ENCODE results near the gene GRPEL2. TPM values are rescaled to one million over a fixed set of nuclear protein-coding genes. Genes with fewer than 3 reads are reported as not detected.

Gene GRPEL2
- total RNA-seq, 1 experiment from 2014 or later, result 47.3 TPM

- Histone ChIP-seq H2BK5ac (ENCODE audit: insufficient read length, low read length) (no peak overlapping the region), H3K23me2 (ENCODE audit: insufficient read length, low read depth, low read length, poor library complexity, severe bottlenecking) (peaks cover 4% of the 10 kb centered on the region), H3K27ac (ENCODE audit: insufficient read length, low read depth, low read length) (no peak overlapping the region), H3K18ac (ENCODE audit: insufficient read length, low read depth, low read length) (no peak overlapping the region), H3K23ac (ENCODE audit: insufficient read length, low read depth, low read length) (no peak overlapping the region), H3K4me1 (ENCODE audit: insufficient read depth, low read length) (no peaks in the 10 kb centered on the region; the same call in 1 of the 2 replicates), H3K79me1 (ENCODE audit: insufficient read depth, low read depth, low read length, poor library complexity, severe bottlenecking) (no peaks in the 10 kb centered on the region), H4K5ac (ENCODE audit: insufficient read length, low read depth, low read length) (no peak overlapping the region), H2BK12ac (ENCODE audit: insufficient read length, low read depth, low read length) (no peak overlapping the region), H3K27me3 (ENCODE audit: insufficient read depth, low read length) (no peaks in the 10 kb centered on the region), H2BK15ac (ENCODE audit: low read depth, low read length) (no peak overlapping the region), H3K79me2 (ENCODE audit: insufficient read depth, low read length) (no peaks in the 10 kb centered on the region), H3K4ac (ENCODE audit: low read depth, low read length) (no peak overlapping the region), H2BK20ac (ENCODE audit: low read depth, low read length, poor library complexity, severe bottlenecking) (no peak overlapping the region), H3K9me3 (ENCODE audit: control insufficient read depth, low read depth, low read length) (no peaks in the 10 kb centered on the region), H4K91ac (ENCODE audit: insufficient read length, low read depth, low read length) (no peak overlapping the region), H3K14ac (ENCODE audit: insufficient read depth, low read length) (no peak overlapping the region), H2AFZ (ENCODE audit: low read length) (no peak overlapping the region), H3K56ac (ENCODE audit: insufficient read length, low read depth, low read length) (no peak overlapping the region), H3T11ph (ENCODE audit: low read length) (no peak overlapping the region), H3K4me2 (ENCODE audit: insufficient read depth, insufficient read length, low read length) (no peak overlapping the region), H2BK120ac (ENCODE audit: low read depth, low read length, poor library complexity, severe bottlenecking) (no peak overlapping the region), H2AK5ac (ENCODE audit: insufficient read length, low read length) (no peak overlapping the region), H4K20me1 (ENCODE audit: control insufficient read depth, insufficient read depth, insufficient read length) (no peaks in the 10 kb centered on the region), H3K9ac (ENCODE audit: extremely low read depth, insufficient read length, low read length) (no peak overlapping the region), H4K8ac (replicated peaks; ENCODE audit: insufficient read length, low read depth, low read length) (no peak overlapping the region)
- DNase-seq, result no peak
- no peak for TF ChIP-seq CTCF (conservative IDR thresholded peaks at IDR 0.05)
- Mint-ChIP-seq H3K4me3 (peak overlapping the region; percentile 8 to 41; a peak in 3 of 5 replicates), H3K36me3 (ENCODE audit: insufficient read depth in 1 of 3, low read depth in 3 of 3) (peaks cover 7 to 44% (median 30%) of the 10 kb centered on the region in 3 experiments; a peak in 6 of 7 replicates), H3K4me1 (peaks cover 18% of the 10 kb centered on the region in 2 experiments), H3K9me3 (no peaks in the 10 kb centered on the region), H3K27me3 (ENCODE audit: low read depth) (peaks cover 4% of the 10 kb centered on the region; the same call in 1 of the 2 replicates), H3K27ac (no peak overlapping the region)
- no CpG with 5 or more reads among the region's 8 CpGs for WGBS (ENCODE audit: extremely low coverage, insufficient read length, low lambda C conversion rate)
These were observed 11.1 kb downstream of the GRPEL2 start for GRCh38 chr5:149356391-149356790.

Data from H9 (cell line).